ENCODE measurements around the gene CAMTA2. TPM values are rescaled to one million over a fixed set of nuclear protein-coding genes. Genes with fewer than 3 reads are reported as not detected.

CAMTA2 gene
- 69.4 and 83.5 TPM in 2 replicates for total RNA-seq
- long read RNA-seq, partial matches to known transcripts = 1 of 7 reads
- long read RNA-seq, other reads (novel, unspliced or antisense) = 3 of 7 reads

DNA sequence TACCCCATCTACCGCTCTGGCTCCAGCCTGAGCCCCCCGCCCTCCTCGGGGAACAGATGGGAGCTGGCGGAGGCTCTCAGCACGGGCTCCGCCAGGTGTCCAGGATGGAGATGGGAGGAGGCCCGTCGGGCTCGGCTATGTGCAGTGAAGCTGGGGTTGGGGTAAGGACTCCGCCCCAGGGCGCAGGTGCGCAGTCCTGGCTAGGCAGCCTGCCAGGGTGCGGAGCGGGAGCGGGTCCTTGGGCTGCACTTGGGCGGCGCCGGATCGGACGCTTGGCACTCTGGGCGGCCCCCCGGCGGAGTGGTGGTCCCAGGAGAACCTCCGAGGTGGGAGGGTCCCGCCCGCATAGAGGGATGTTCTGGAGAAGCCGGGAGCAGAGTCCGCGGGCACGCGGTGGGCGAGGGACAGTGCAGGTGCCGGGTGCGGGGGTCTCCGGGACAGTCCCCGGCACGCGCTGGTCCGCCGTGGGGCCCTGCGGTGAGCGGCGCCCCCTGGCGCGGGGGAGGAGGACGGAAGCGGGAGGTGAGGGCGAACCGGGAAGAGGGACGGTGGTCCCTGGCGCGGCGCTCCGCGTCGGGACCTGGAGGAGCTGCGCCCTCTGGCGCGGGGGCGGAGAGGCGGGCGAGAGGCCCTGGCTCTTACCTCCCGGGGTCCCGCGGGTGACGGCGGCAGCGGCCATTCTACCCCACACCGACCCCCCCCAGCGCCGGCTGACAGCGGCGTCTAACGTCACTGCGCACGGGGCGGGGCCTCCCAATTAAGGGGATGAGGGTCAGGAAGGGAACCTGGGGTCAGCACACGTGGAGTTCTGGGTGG lies at the start of gene CAMTA2:
Gene CAMTA2 (minus strand): TSS at position 725 of the 816 bp plus-strand sequence. CDS start 1,453 bp downstream, outside the sequence.
- DNase-seq (ENCODE audit: extremely low spot score, unreplicated experiment) = peak; percentile 93
- H3K4me1 Mint-ChIP-seq (ENCODE audit: unreplicated experiment) = peaks cover 30% of the 10 kb centered on the region
- no peaks in the 10 kb centered on the region for H3K27me3 Mint-ChIP-seq (ENCODE audit: unreplicated experiment)
- peaks cover 3% of the 10 kb centered on the region for H3K36me3 Mint-ChIP-seq (ENCODE audit: unreplicated experiment)
- peak within 1 kb of the TSS; percentile 87 for H3K4me3 Mint-ChIP-seq (ENCODE audit: unreplicated experiment)
- H3K9me3 Mint-ChIP-seq (ENCODE audit: unreplicated experiment) = no peaks in the 10 kb centered on the region
- peak; percentile 80 for TF ChIP-seq CTCF (IDR thresholded peaks at IDR 0.05)
- peak within 1 kb of the TSS; percentile 94 for H3K27ac Mint-ChIP-seq (ENCODE audit: unreplicated experiment)

- Mint-ChIP-seq H3K4me1 (ENCODE audit: unreplicated experiment) (peaks cover 5% of the 10 kb centered on the region), H3K27me3 (ENCODE audit: unreplicated experiment) (peaks cover 11% of the 10 kb centered on the region), H3K9me3 (ENCODE audit: unreplicated experiment) (no peaks in the 10 kb centered on the region), H3K27ac (ENCODE audit: unreplicated experiment) (no peak within 1 kb of the TSS), H3K4me3 (ENCODE audit: unreplicated experiment) (no peak within 1 kb of the TSS), H3K36me3 (ENCODE audit: unreplicated experiment) (no peaks in the 10 kb centered on the region)
- DNase-seq (ENCODE audit: extremely low spot score, unreplicated experiment) = no peak
- TF ChIP-seq CTCF (IDR thresholded peaks at IDR 0.05) = no peak
Measured at GRCh38 chr17:5035315-5035714, 47.8 kb upstream of the CAMTA2 start, which contains the start of gene SLC52A1. TSS of gene SLC52A1 (minus strand) at chr17:5035426. CDS start at chr17:5034606, 820 bp downstream.

- DNase-seq (ENCODE audit: extremely low spot score, unreplicated experiment) = no peak
- Mint-ChIP-seq H3K4me3 (ENCODE audit: unreplicated experiment) (no peak overlapping the region), H3K9me3 (ENCODE audit: unreplicated experiment) (no peaks in the 10 kb centered on the region), H3K27me3 (ENCODE audit: unreplicated experiment) (peaks cover 8% of the 10 kb centered on the region), H3K36me3 (ENCODE audit: unreplicated experiment) (no peaks in the 10 kb centered on the region), H3K27ac (ENCODE audit: unreplicated experiment) (no peak overlapping the region), H3K4me1 (ENCODE audit: unreplicated experiment) (peaks cover 5% of the 10 kb centered on the region)
- TF ChIP-seq CTCF (IDR thresholded peaks at IDR 0.05) = no peak
Measured at GRCh38 chr17:5034651-5035050, 47.2 kb upstream of the CAMTA2 start.

DNA sequence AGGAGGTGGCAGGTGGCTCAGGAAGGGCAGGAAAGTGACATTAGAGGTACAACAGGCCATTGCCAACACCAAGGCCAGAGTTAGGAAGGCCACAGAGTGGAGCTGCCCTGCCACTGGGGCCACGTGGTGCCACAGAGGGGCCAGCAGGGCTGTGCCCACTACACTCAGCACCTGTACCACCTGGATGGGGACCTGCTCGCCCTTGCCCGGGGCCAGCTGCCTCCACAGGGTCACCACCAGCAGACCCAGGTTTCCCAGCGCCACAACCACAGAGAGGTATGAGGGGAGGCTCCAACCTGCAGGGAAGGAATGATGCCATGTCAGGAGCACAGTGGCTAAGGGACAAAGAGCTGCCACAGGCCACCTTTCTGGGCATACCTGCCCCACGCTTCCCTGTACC lies 46.6 kb upstream of the CAMTA2 start:
- H3K27me3 Mint-ChIP-seq (ENCODE audit: unreplicated experiment) = peaks cover 6% of the 10 kb centered on the region
- no peak for DNase-seq (ENCODE audit: extremely low spot score, unreplicated experiment)
- H3K36me3 Mint-ChIP-seq (ENCODE audit: unreplicated experiment) = no peaks in the 10 kb centered on the region
- no peak overlapping the region for H3K27ac Mint-ChIP-seq (ENCODE audit: unreplicated experiment)
- H3K9me3 Mint-ChIP-seq (ENCODE audit: unreplicated experiment) = no peaks in the 10 kb centered on the region
- TF ChIP-seq CTCF (IDR thresholded peaks at IDR 0.05) = no peak
- H3K4me1 Mint-ChIP-seq (ENCODE audit: unreplicated experiment) = peaks cover 5% of the 10 kb centered on the region
- no peak overlapping the region for H3K4me3 Mint-ChIP-seq (ENCODE audit: unreplicated experiment)

DNA sequence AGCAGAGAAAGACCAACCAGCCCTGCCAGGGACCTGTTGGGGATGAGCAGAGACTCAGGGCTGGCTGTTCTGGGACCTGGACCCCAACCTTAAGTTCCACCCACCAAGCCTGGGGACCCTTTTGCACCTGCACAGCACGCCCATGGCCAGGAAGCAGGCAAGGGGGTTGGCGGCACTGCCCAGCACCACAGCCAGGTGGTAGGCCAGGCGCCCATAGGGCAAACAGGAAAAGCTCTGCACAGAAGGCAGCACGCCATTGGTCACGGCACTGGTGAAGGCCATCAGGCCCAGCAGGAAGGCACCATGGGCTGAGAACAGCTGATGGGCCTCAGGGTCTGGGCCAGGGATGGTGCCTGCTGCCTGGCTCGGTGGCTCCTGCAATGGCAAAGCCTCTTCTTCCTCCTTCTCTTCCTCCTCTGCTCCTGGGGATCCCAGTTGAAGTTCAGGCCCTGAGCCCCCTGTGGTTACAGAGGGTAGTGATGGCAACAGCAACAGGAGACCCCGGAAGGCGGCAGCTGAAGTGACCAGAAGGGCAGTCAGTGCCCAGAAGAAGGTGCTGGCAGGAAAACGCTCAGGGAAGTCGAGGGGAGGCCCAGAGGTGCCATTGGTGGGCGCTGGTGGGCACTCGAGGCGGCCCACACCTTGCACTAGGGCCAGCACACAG lies 46.0 kb upstream of the CAMTA2 start:
- DNase-seq (ENCODE audit: extremely low spot score, unreplicated experiment) = no peak
- H3K4me1 Mint-ChIP-seq (ENCODE audit: unreplicated experiment) = peaks cover 5% of the 10 kb centered on the region
- H3K9me3 Mint-ChIP-seq (ENCODE audit: unreplicated experiment) = no peaks in the 10 kb centered on the region
- H3K27ac Mint-ChIP-seq (ENCODE audit: unreplicated experiment) = no peak overlapping the region
- H3K27me3 Mint-ChIP-seq (ENCODE audit: unreplicated experiment) = peaks cover 6% of the 10 kb centered on the region
- no peak for TF ChIP-seq CTCF (IDR thresholded peaks at IDR 0.05)
- H3K36me3 Mint-ChIP-seq (ENCODE audit: unreplicated experiment) = no peaks in the 10 kb centered on the region
- no peak overlapping the region for H3K4me3 Mint-ChIP-seq (ENCODE audit: unreplicated experiment)
